Smooth muscle cell (in vitro differentiated cells): Measurements from ENCODE around the gene P2RX4. TPM values are rescaled to one million over a fixed set of nuclear protein-coding genes. Genes with fewer than 3 reads are reported as not detected.

Experiments used
- DNase-seq: peaks from one replicate; lab custom pipeline; 2025; ENCODE audit not compliant: unreplicated experiment; lab: John Stamatoyannopoulos, UW
- H2AFZ ChIP-seq: fragments of 200-600 bp; sonication (generic); 2 replicates; pipeline ENCODE4 v1.6.0; 2016; ENCODE audit warnings: antibody characterized with exemption, low read depth, mild to moderate bottlenecking
- H3F3A ChIP-seq: fragments of 200-600 bp; sonication (generic); 2 replicates; pipeline ENCODE4 v1.6.0; 2017; ENCODE audit warnings: antibody characterized with exemption, low read depth
- H3K27ac ChIP-seq: fragments of 200-600 bp; sonication (generic); 2 replicates; pipeline ENCODE4 v1.5.1; 2016; ENCODE audit warnings: low read depth, mild to moderate bottlenecking
- H3K27me3 ChIP-seq: fragments of 200-600 bp; sonication (generic); 2 replicates; pipeline ENCODE4 v1.6.1; 2016; ENCODE audit warnings: low read depth, mild to moderate bottlenecking
- H3K36me3 ChIP-seq: fragments of 200-600 bp; sonication (generic); 2 replicates; pipeline ENCODE4 v1.5.1; 2016; ENCODE audit warnings: low read depth
- H3K4me1 ChIP-seq: fragments of 200-600 bp; sonication (generic); 2 replicates; pipeline ENCODE4 v1.5.1; 2016; ENCODE audit warnings: low read depth
- H3K4me2 ChIP-seq: fragments of 200-600 bp; sonication (generic); 2 replicates; pipeline ENCODE4 v1.6.0; 2016; ENCODE audit warnings: mild to moderate bottlenecking
- H3K4me3 ChIP-seq: fragments of 200-600 bp; sonication (generic); 2 replicates; pipeline ENCODE4 v1.5.1; 2016; ENCODE audit warnings: mild to moderate bottlenecking
- H3K79me2 ChIP-seq: fragments of 200-600 bp; sonication (generic); 2 replicates; pipeline ENCODE4 v1.6.0; 2016; ENCODE audit warnings: low read depth, mild to moderate bottlenecking
- H3K9ac ChIP-seq: fragments of 200-600 bp; sonication (generic); 2 replicates; pipeline ENCODE4 v1.6.0; 2016; ENCODE audit warnings: low read depth
- H3K9me3 ChIP-seq: fragments of 200-600 bp; sonication (generic); replicated peaks from 2 replicates; pipeline ENCODE4 v1.5.1; 2016; ENCODE audit warnings: low read depth
- H4K20me1 ChIP-seq: fragments of 200-600 bp; sonication (generic); 2 replicates; pipeline ENCODE4 v1.6.0; 2016; ENCODE audit warnings: low read depth
- WGBS: methylation state at CpG from one replicate; pipeline ENCODE4 v1.1.7; 2016; ENCODE audit warnings: low lambda C conversion rate; 5-methylcytosine and 5-hydroxymethylcytosine counted together
- polyA plus RNA-seq: library from polyadenylated mRNA; unstranded; fragments of >200 nt; fragmentation: Nextera tagmentation; extraction: Ambion mirVana; gene quantifications from 2 replicates; pipeline ENCODE4 v1.2.1, GENCODE V29; 2016
- total RNA-seq: library from RNA; depleted of rRNA; stranded (reverse); fragments of >200 nt; gene quantifications from 2 replicates; pipeline ENCODE4 v1.2.3, GENCODE V29; 2014
- TF ChIP-seq, protein P1 (sequence below): fragments of 200-600 bp; sonication (generic); IDR thresholded peaks from 2 replicates; pipeline ENCODE4 v1.5.1; 2017; ENCODE audit warnings: borderline replicate concordance, mild to moderate bottlenecking, antibody characterized with exemption; ENCODE audit not compliant: insufficient read depth, poor library complexity, severe bottlenecking

Gene P2RX4
- total and polyA plus RNA-seq, 2 experiments from 2014 or later = 20.6 to 32.2 TPM

DNA sequence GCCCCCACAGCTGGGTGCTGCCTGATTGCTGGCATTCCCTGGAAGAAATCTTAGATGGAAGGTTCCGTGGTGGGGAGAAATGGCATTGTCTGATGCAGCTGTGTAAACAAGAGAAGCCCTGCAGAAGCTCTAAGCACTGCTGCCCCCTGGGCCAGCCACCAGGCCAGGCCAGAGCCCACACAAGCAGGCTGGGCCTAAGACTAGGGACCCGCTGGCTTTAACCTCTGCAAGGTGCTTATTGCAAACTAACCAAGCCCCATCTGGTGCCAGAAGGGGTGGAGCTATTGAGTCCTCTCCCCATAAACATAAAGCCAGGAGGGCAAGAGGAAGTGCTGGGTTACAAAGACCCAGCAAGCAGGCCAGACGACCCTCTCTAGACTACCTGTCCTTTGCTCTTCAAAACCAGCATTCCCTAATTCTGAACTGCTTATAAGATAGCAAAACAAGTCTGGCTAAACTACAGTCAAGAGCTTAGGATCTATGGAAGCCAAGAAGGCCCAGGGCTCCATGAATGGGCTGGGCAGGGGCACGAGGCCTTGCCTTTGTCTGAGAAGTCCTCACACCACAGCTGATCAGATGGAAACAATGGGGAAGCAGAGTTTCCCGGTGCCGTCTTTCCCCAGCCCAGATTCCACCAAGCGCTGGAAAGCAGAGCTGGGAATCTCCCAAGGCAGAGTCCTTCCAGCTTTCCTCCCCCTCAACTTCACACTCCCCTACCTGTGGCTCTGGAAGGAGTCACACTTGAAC lies 28.8 kb downstream of the P2RX4 start:
- TF ChIP-seq, protein P1, sequence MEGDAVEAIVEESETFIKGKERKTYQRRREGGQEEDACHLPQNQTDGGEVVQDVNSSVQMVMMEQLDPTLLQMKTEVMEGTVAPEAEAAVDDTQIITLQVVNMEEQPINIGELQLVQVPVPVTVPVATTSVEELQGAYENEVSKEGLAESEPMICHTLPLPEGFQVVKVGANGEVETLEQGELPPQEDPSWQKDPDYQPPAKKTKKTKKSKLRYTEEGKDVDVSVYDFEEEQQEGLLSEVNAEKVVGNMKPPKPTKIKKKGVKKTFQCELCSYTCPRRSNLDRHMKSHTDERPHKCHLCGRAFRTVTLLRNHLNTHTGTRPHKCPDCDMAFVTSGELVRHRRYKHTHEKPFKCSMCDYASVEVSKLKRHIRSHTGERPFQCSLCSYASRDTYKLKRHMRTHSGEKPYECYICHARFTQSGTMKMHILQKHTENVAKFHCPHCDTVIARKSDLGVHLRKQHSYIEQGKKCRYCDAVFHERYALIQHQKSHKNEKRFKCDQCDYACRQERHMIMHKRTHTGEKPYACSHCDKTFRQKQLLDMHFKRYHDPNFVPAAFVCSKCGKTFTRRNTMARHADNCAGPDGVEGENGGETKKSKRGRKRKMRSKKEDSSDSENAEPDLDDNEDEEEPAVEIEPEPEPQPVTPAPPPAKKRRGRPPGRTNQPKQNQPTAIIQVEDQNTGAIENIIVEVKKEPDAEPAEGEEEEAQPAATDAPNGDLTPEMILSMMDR = no peak
- WGBS = 86% methylated on average over 7 of the region's 7 CpGs

DNA sequence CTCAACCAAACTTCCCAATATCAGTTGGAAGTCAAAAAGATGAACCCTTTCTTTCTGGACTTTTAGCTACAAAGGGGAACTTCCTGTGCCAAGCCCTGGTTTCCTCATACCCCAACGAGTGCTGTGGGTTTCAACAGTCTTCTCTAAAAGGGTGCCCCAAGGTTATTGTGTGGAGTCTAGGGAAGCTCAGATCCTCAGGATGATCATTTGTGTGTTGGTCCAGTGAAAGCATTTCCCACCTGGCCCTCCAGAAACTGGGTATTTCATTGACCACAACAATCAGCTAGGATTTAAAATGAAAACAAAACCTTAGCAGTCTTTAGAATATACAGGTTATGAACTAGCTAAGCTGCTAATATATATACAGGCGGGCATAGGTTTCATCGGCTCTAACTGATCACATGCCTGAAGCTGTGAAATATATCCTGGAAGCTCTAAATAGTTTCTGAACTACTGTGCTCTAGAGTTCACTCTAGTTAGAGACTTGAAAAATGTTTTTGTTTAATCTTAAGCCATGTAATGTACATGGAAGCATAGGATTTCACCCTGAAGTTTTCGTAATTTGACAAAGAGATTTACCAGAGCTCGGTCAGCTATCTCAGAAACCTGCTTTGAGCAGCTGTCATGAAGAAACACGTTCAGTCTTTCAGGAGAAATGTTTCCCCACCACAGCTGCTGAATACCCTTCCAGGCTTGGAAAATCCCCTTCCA lies 29.6 kb downstream of the P2RX4 start:
- Histone ChIP-seq H3K4me3 (no peak overlapping the region), H4K20me1 (no peaks in the 10 kb centered on the region), H2AFZ (no peak overlapping the region), H3K4me2 (no peak overlapping the region), H3K9ac (no peak overlapping the region), H3K79me2 (no peaks in the 10 kb centered on the region), H3K4me1 (peaks cover 16% of the 10 kb centered on the region), H3K9me3 (no peaks in the 10 kb centered on the region), H3K36me3 (no peaks in the 10 kb centered on the region), H3K27ac (no peak overlapping the region), H3K27me3 (no peaks in the 10 kb centered on the region), H3F3A (no peaks in the 10 kb centered on the region)
- DNase-seq = no peak
- 79% methylated on average over 6 of the region's 6 CpGs for WGBS
- TF ChIP-seq, protein P1 = no peak

More for the DNA sequence above, 28.8 kb downstream of the P2RX4 start:
- H3K9ac ChIP-seq = no peak overlapping the region
- no peak overlapping the region for H3K4me2 ChIP-seq
- no peak overlapping the region for H3K4me3 ChIP-seq
- no peak for DNase-seq
- H3K27ac ChIP-seq = no peak overlapping the region
- no peaks in the 10 kb centered on the region for H3K9me3 ChIP-seq
- H3K79me2 ChIP-seq = no peaks in the 10 kb centered on the region
- H3K4me1 ChIP-seq = peaks cover 16% of the 10 kb centered on the region
- no peaks in the 10 kb centered on the region for H3F3A ChIP-seq
- H4K20me1 ChIP-seq = no peaks in the 10 kb centered on the region
- no peaks in the 10 kb centered on the region for H3K36me3 ChIP-seq
- no peak overlapping the region for H2AFZ ChIP-seq
- H3K27me3 ChIP-seq = no peaks in the 10 kb centered on the region

DNA sequence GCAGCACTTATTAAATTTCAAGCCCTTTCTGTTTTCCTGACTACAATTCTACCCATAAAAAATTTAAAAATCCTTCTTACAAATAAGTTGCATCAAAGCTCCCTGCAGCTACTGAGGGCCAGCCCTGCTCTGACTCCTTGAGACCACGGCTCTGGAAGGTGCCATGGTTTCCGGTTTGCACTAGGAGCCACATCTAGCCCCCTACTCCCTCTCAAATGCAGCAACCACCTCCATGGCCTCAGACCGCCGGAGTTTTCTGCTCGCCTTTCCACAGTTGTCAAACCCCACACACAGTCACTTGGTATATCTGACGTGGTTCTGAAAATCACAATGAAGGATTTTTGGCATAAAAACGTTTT lies 30.1 kb downstream of the P2RX4 start:
- Histone ChIP-seq H3K4me2 (no peak overlapping the region), H3K27ac (no peak overlapping the region), H4K20me1 (no peaks in the 10 kb centered on the region), H3F3A (no peaks in the 10 kb centered on the region), H3K9me3 (no peaks in the 10 kb centered on the region), H3K4me3 (no peak overlapping the region), H3K4me1 (peaks cover 16% of the 10 kb centered on the region), H3K36me3 (no peaks in the 10 kb centered on the region), H3K27me3 (no peaks in the 10 kb centered on the region), H3K9ac (no peak overlapping the region), H2AFZ (no peak overlapping the region), H3K79me2 (no peaks in the 10 kb centered on the region)
- no peak for DNase-seq
- WGBS = 90% methylated on average over 7 of the region's 7 CpGs
- TF ChIP-seq, protein P1 = no peak
